HG02840 (cell line): ENCODE data around the gene RAB9B.

Source experiments
- ATAC-seq: cut with Tn5 transposase; IDR thresholded peaks from one replicate; pipeline ENCODE4 v1.9.1; 2021; ENCODE audit warnings: mild to moderate bottlenecking, moderate library complexity, moderate number of reproducible peaks; ENCODE audit not compliant: unreplicated experiment, low FRiP score

RAB9B gene

GRCh38 chrX:103774070-103774642 is 57.9 kb downstream of the RAB9B start:
- no peak for ATAC-seq

- no peak for ATAC-seq
These were observed 58.6 kb downstream of the RAB9B start for GRCh38 chrX:103773445-103773844.
